Tibial nerve (tissue), 4 donors: Measurements from ENCODE around the gene NLRP11.

Source experiments
- EP300 ChIP-seq, 2 donors: sonication (generic); formaldehyde crosslinking; IDR thresholded peaks; one replicate each; pipeline ENCODE4 v1.6.1; 2017; ENCODE audit warnings: antibody characterized with exemption in 2 of 2, mild to moderate bottlenecking in 1 of 2
- TF ChIP-seq, protein P1 (sequence below), 5 experiments: fragments of 200-600 bp in 3 of 5; fragments of 450-650 bp in 2 of 5; sonication (generic) in 3 of 5; IDR thresholded peaks; one replicate each; pipeline ENCODE4 v1.5.1; 2016 to 2019; ENCODE audit warnings: antibody characterized with exemption in 5 of 5, mild to moderate bottlenecking in 3 of 5, moderate library complexity in 2 of 5

GRCh38 chr19:55857149-55857548 lies 25.4 kb upstream of the NLRP11 start:
- TF ChIP-seq, protein P1, sequence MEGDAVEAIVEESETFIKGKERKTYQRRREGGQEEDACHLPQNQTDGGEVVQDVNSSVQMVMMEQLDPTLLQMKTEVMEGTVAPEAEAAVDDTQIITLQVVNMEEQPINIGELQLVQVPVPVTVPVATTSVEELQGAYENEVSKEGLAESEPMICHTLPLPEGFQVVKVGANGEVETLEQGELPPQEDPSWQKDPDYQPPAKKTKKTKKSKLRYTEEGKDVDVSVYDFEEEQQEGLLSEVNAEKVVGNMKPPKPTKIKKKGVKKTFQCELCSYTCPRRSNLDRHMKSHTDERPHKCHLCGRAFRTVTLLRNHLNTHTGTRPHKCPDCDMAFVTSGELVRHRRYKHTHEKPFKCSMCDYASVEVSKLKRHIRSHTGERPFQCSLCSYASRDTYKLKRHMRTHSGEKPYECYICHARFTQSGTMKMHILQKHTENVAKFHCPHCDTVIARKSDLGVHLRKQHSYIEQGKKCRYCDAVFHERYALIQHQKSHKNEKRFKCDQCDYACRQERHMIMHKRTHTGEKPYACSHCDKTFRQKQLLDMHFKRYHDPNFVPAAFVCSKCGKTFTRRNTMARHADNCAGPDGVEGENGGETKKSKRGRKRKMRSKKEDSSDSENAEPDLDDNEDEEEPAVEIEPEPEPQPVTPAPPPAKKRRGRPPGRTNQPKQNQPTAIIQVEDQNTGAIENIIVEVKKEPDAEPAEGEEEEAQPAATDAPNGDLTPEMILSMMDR (IDR thresholded peaks at IDR 0.05): no peak
- TF ChIP-seq EP300 (IDR thresholded peaks at IDR 0.05): no peak
